Measurements from ENCODE around the gene REEP2. TPM values are rescaled to one million over a fixed set of nuclear protein-coding genes. Genes with fewer than 3 reads are reported as not detected.

The REEP2 gene
- total and polyA plus RNA-seq, 2 experiments from 2014 or later = 0.66 to 0.67 TPM

DNA sequence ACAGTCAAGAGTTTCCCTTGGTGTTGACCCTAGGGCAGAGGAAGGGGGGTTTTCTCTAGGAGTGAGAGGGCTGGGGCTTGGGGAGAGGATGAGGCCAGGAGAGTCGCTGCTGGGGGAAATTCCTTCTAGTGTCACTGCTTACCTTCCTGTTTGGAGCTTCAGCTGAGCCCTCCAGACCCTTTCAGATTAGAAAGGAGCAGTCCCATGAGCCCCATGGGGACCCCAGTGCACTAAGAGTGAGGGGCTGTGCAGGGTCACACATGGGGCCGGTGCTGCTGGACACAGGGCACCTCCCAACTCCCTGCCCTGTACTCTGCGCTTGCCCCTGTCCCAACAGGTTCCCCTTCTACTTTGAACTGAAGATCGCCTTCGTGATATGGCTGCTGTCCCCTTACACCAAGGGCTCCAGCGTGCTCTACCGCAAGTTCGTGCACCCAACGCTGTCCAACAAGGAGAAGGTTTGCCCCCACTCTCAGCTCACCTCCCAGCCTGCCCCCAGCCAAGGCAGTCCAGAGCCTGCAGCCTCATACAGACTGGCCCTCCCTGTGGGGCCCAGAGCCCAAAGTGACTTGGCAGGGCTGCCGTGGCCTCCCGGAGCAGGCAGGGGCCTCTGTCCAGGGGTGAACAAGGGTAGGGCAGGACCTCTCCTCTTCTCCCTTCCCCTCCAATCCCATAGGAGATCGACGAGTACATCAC lies 5.4 kb downstream of the REEP2 start:
- no peaks in the 10 kb centered on the region for H3K27me3 ChIP-seq
- DNase-seq (ENCODE audit: low spot score) = no peak
- no peak overlapping the region for H3K27ac ChIP-seq
- H3K4me2 ChIP-seq = no peak overlapping the region
- no peaks in the 10 kb centered on the region for H3K36me3 ChIP-seq (replicated peaks; ENCODE audit: insufficient read depth, low read depth)
- no peak overlapping the region for H3K4me3 ChIP-seq
- H3K79me2 ChIP-seq = no peaks in the 10 kb centered on the region
- H3K4me1 ChIP-seq (ENCODE audit: insufficient read depth) = no peaks in the 10 kb centered on the region
- no peak overlapping the region for H2AFZ ChIP-seq
- H3K9me3 ChIP-seq (ENCODE audit: low read depth) = no peaks in the 10 kb centered on the region
- no peaks in the 10 kb centered on the region for H4K20me1 ChIP-seq (ENCODE audit: insufficient read depth, poor library complexity, severe bottlenecking)
- no peaks in the 10 kb centered on the region for H3K9me2 ChIP-seq (replicated peaks; ENCODE audit: insufficient read depth)
- TF ChIP-seq EZH2phosphoT487 (IDR thresholded peaks at IDR 0.05; ENCODE audit: low read depth, severe bottlenecking, unreplicated experiment) = no peak
- no peak for TF ChIP-seq EZH2 (IDR thresholded peaks at IDR 0.05; ENCODE audit: borderline replicate concordance)
- TF ChIP-seq, protein P1, sequence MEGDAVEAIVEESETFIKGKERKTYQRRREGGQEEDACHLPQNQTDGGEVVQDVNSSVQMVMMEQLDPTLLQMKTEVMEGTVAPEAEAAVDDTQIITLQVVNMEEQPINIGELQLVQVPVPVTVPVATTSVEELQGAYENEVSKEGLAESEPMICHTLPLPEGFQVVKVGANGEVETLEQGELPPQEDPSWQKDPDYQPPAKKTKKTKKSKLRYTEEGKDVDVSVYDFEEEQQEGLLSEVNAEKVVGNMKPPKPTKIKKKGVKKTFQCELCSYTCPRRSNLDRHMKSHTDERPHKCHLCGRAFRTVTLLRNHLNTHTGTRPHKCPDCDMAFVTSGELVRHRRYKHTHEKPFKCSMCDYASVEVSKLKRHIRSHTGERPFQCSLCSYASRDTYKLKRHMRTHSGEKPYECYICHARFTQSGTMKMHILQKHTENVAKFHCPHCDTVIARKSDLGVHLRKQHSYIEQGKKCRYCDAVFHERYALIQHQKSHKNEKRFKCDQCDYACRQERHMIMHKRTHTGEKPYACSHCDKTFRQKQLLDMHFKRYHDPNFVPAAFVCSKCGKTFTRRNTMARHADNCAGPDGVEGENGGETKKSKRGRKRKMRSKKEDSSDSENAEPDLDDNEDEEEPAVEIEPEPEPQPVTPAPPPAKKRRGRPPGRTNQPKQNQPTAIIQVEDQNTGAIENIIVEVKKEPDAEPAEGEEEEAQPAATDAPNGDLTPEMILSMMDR (IDR thresholded peaks at IDR 0.05; ENCODE audit: poor library complexity) = no peak
- WGBS (ENCODE audit: low lambda C conversion rate, missing lambda C conversion rate) = 94% methylated on average over 13 of the region's 13 CpGs

DNA sequence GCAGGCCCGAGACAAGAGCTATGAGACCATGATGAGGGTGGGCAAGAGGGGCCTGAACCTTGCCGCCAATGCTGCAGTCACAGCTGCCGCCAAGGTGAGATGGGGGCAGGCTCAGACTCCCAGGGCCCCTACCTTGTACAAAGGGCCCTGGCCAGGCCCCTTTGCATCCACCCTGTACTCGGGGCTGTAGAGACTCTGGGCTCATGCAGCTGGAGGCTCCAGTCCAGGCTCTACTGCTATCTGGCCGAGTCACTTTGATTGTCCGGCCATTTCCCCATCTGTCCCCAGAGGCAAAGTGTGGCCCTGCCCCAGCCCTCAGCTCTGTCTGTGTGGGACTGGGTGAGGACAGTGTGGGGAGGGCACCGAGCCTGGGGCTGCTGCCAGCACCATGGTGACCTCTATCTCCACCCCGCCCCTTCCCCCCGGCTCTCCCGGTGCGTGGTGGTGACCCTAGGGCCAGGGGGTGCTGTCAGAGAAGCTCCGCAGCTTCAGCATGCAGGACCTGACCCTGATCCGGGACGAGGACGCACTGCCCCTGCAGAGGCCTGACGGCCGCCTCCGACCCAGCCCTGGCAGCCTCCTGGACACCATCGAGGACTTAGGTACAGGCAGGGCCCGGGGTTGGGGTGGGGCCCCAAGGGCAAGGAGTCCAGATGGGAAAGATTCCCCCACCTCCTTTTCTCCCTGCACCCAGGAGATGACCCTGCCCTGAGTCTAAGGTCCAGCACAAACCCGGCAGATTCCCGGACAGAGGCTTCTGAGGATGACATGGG lies 6.1 kb downstream of the REEP2 start:
- H3K9me2 ChIP-seq (replicated peaks; ENCODE audit: insufficient read depth) = no peaks in the 10 kb centered on the region
- no peaks in the 10 kb centered on the region for H3K27me3 ChIP-seq
- no peaks in the 10 kb centered on the region for H3K9me3 ChIP-seq (ENCODE audit: low read depth)
- no peak overlapping the region for H2AFZ ChIP-seq
- TF ChIP-seq, protein P1 (IDR thresholded peaks at IDR 0.05; ENCODE audit: poor library complexity) = no peak
- no peak for TF ChIP-seq EZH2 (IDR thresholded peaks at IDR 0.05; ENCODE audit: borderline replicate concordance)
- TF ChIP-seq EZH2phosphoT487 (IDR thresholded peaks at IDR 0.05; ENCODE audit: low read depth, severe bottlenecking, unreplicated experiment) = no peak
- no peaks in the 10 kb centered on the region for H3K4me1 ChIP-seq (ENCODE audit: insufficient read depth)
- H3K27ac ChIP-seq = no peak overlapping the region
- H3K79me2 ChIP-seq = no peaks in the 10 kb centered on the region
- no peak overlapping the region for H3K4me3 ChIP-seq
- DNase-seq (ENCODE audit: low spot score) = peak; percentile 20
- WGBS (ENCODE audit: low lambda C conversion rate, missing lambda C conversion rate) = 89% methylated on average over 20 of the region's 22 CpGs
- no peak overlapping the region for H3K4me2 ChIP-seq
- no peaks in the 10 kb centered on the region for H3K36me3 ChIP-seq (replicated peaks; ENCODE audit: insufficient read depth, low read depth)
- no peaks in the 10 kb centered on the region for H4K20me1 ChIP-seq (ENCODE audit: insufficient read depth, poor library complexity, severe bottlenecking)

DNA sequence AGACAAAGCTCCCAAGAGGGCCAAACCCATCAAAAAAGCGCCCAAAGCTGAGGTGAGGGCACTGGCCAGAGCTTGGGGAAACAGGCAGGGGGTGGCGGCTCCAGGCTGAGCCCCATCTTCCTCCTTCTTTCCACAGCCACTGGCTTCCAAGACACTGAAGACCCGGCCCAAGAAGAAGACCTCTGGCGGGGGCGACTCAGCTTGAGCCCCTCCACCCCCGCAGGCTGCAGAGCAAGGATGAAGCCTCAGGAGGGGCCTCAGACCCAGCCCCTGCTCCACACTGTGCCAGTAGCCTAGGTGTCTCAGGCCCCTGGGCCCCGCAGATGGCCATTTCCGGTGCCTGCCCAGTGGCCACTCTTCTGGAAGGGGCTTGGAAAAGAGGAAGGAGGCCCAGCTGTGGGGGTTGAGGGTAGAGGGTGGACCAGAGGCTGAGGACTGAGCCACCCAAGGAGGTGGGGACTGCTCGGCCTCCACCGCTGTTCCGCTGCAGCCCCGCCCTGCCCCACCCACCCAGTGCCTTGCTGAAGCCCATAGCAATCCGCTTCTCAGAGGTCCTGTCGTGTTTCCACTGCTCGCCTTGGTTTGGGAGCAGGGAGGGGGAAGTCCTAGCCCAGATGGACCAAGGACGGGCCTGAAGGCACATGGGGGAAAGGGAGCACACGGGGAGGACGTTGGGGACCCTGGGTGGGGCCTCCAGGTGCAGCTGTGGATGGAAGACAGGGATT lies 6.9 kb downstream of the REEP2 start:
- H3K9me3 ChIP-seq (ENCODE audit: low read depth) = no peaks in the 10 kb centered on the region
- H3K9me2 ChIP-seq (replicated peaks; ENCODE audit: insufficient read depth) = no peaks in the 10 kb centered on the region
- TF ChIP-seq, protein P1 (IDR thresholded peaks at IDR 0.05; ENCODE audit: poor library complexity) = no peak
- no peak for TF ChIP-seq EZH2 (IDR thresholded peaks at IDR 0.05; ENCODE audit: borderline replicate concordance)
- TF ChIP-seq EZH2phosphoT487 (IDR thresholded peaks at IDR 0.05; ENCODE audit: low read depth, severe bottlenecking, unreplicated experiment) = no peak
- WGBS (ENCODE audit: low lambda C conversion rate, missing lambda C conversion rate) = 87% methylated on average over 18 of the region's 18 CpGs
- no peak overlapping the region for H3K4me3 ChIP-seq
- H3K4me2 ChIP-seq = no peak overlapping the region
- no peak overlapping the region for H3K27ac ChIP-seq
- no peaks in the 10 kb centered on the region for H4K20me1 ChIP-seq (ENCODE audit: insufficient read depth, poor library complexity, severe bottlenecking)
- no peaks in the 10 kb centered on the region for H3K4me1 ChIP-seq (ENCODE audit: insufficient read depth)
- H3K79me2 ChIP-seq = no peaks in the 10 kb centered on the region
- H2AFZ ChIP-seq = no peak overlapping the region
- H3K27me3 ChIP-seq = no peaks in the 10 kb centered on the region
- DNase-seq (ENCODE audit: low spot score) = peak; percentile 5
- H3K36me3 ChIP-seq (replicated peaks; ENCODE audit: insufficient read depth, low read depth) = no peaks in the 10 kb centered on the region
